Activated CD4-positive, CD25-positive, alpha-beta regulatory T cell (primary cell): ENCODE results near the gene IL36B.
"Not testable (repeated sequence)": the region's sequence is repeated elsewhere in the genome, so short reads cannot be mapped to it uniquely, and the experiment has no call there.

Source experiments
- DNase-seq, 4 experiments: peaks; one replicate each; lab custom pipeline; 2025; lab: John Stamatoyannopoulos, UW

The IL36B gene

DNA sequence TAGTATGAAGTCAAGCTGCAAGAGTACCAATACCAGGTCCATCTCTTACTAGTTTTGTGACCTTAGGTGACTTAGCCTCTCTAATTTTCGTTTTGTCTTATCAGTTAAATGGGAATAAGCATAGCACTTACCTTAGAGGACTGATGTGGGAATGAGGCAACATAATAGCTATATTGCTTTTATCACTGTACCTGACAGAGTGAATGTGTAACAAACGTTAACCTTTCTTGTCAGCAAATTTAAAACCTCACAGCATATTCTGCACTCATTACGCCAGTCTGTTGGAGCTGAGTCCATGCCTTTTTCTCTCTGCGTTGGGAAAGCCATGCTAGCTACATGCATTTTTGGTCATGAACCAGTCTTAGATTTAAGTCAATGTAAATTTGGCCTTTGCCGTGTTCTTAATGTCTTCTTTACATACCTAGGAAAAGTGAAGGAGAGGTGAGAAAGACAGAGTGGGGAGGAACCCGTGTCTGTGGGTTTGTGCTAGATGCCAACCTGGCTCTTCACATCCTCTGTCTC, at the start of gene IL36B:
TSS of gene IL36B (minus strand) at position 472 of the 522 bp plus-strand sequence.
- DNase-seq = no peak

DNA sequence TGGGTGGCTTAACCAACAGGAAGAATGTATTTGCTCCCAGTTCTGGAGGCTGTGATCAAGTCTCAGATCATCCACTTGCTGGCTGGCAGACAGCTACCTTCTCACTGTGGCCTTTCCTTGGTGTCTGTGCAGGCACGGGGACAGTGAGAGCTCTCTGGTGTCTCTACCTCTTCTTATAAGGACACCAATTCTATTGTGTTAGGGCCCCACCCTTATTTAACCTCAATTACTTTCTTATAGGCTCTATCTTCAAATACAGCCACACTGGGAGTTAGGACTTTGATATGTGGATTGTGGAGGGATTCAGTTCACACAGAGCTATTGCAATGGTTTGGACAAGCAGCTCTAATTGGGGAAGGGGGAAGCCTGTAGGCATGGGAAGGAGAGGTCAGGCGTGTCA, 49.5 kb upstream of the IL36B start:
- DNase-seq = no peak

DNA sequence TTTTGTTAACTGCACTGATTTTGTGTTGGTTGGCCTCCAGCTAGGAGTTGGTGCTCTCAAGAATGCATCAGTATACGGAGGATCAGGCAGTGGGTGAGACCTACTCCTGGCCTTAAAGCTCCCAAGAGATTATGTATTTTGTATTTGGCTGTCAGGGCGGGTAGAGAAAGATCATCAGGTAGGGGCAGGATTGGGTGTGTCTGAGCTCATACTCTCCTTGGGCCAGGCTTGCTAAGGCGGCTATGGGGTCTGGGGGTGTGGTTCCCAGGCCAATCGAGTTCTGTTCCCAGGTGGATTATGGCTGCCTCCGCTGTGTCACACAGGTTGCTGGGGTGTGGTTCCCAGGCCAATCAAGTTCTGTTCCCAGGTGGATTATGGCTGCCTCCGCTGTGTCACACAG, 45.9 kb upstream of the IL36B start:
- no peak for DNase-seq

DNA sequence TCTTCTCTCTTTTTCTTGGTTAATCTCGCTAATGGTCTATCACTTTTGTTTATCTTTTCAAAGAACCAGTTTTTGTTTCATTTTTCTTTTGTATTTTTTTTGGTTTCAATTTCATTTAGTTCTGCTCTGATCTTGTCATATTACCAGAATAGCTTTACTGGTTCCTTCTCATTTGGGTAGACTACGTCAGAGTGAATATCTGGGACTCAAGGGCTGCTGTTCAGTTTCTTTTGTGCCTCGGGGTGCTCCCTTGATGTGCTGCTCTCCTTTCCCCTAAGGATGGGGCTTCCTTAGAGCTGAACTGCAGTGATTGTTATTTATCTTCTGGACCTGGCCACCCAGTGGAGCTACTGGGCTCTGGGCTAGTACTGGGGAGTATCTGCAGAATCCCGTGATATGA, 45.4 kb upstream of the IL36B start:
- DNase-seq = no peak

DNA sequence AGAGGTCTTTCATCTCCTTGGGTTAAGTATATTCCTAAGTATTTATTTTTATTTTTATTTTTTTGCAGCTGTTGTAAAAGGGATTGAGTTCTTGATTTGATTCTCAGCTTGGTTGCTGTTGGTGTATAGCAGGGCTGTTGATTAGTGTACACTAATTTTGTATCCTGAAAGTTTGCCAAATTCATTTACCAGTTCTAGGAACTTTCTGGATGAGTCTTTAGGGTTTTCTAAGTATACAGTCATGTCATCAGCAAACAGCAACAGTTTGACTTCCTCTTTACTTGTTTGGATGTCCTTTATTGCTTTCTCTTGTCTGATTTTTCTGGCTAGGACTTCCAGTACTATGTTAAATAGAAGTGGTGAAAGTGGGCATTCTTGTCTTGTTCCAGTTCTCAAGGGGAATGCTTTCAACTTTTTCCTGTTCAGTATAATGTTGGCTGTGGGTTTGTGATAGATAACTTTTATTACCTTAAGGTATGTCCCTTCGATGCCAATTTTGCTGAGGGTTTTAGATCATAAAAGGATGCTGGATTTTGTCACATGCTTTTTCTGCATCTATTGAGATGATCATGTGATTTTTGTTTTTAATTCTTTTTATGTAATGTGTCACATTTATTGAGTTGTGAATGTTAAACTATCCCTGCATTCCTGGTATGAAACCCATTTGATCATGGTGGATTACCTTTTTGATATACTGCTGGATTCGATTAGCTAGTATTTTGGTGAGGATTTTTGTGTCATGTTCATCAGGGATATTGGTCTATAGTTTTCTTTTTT, 44.4 kb upstream of the IL36B start:
- not testable (repeated sequence) for DNase-seq

DNA sequence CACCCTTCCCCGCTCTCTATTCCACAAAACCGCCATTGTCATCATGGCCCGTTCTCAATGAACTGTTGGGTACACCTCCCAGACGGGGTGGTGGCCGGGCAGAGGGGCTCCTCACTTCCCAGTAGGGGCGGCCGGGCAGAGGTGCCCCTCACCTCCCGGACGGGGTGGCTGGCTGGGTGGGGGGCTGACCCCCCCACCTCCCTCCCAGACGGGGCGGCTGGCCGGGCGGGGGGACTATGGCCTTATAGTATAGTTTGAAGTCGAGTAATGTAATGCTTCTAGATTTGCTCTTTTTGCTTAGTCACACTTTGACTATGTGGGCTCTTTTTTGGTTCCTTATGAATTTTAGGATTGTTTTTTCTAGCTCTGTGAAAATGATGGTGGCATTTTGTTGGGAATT, 43.6 kb upstream of the IL36B start:
- not testable (repeated sequence) for DNase-seq

DNA sequence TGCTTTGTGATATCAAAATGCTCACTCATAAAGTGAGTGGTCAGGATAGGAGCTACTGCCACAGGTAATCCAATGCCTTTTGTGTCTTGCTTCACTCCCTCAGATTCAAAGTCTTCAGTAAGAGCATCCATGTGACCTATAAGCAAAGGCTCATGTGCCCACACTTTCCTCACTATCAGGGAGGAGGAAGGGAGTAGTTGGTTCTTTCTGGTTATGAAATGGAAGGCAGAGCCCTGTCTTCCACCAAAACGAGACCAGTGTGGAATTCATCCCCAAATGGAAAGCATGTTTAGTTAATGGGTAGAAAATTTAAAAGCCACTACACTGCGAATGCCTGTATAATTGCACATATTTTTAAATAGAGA, 40.9 kb upstream of the IL36B start:
- DNase-seq = no peak

DNA sequence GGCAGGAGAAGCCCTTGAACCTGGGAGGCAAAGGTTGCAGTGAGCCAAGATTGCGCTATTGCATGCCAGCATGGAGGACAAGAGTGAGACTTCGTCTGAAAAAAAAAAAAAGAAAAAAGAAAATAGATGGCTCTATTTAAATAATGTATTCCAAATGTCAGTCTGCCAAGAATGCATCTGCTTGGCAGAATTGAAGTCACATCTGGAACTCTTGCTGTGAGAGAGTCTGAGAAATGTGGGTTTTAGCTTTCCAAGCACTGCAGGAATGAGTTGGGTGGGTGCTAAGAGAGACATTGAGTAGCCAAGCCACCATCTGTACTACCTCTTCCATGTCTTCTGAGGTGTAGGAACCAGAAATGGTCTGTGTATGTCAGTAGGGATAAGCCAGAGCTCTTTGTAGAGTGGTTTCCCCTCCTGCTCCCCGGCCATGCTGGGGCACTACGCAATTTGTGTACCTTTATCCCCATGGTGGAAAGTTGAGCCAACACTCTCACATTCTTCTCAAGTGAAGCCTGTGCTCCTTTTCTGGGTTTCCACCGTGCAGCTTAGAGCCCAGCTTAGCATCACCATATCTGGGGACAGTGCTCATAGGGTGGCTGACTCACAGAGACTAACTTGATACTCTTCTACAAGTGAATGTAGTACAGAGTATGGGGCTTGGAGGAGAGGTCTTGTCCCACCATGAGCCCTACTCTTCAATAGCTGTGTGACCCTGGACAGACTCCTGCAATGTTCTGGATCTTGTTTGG, 40.4 kb upstream of the IL36B start:
- no peak for DNase-seq

DNA sequence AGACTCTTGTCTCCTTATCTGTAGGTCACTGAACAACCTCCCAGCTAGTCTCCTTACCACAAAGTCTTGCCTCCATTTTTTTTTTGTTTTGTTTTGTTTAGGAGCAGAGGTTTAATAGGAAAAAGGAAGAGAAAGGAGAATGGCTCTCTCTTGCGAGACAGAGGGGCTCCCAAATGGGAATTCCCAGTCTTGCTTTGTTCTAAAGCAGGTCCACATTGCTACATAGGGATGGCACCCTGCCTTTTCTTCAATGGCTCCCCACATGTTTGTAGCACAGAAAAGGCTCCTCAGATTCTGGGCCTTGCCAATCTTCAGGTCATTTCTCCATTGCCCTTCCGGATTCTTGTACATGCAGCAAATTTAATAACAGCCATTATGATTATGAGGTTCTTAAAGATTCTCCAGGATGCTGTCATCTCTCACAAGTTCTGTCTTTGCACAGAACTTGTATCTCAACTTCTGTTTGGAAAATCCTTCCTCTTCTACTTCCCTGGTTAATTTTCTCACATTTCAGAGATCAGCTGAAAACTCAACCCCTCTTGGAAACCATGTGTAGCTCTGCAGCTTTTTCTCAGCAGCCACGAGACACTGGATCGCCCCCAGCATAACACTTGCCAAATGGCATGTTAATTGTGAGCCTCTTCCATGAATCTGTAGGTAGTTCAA, 38.7 kb upstream of the IL36B start:
- no peak for DNase-seq

DNA sequence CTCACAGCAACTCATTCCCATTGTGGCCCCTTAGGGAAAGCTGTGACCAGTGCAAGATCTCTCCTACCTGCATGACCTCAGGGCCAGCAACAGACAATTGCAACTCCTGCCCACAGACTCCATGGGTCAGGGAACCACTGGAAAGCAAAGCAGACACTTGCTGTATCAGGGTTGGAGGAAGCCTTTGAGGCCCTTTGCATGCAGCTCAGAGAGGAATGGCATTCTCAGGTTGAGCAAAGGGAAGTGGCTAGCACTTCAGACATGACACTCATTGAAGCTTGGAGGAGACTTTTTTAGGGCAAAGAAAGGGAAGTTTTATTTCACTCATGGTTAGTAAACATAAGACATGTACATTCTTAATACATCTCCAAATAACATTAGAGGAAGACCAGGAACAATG, 37.2 kb upstream of the IL36B start:
- DNase-seq = no peak

DNA sequence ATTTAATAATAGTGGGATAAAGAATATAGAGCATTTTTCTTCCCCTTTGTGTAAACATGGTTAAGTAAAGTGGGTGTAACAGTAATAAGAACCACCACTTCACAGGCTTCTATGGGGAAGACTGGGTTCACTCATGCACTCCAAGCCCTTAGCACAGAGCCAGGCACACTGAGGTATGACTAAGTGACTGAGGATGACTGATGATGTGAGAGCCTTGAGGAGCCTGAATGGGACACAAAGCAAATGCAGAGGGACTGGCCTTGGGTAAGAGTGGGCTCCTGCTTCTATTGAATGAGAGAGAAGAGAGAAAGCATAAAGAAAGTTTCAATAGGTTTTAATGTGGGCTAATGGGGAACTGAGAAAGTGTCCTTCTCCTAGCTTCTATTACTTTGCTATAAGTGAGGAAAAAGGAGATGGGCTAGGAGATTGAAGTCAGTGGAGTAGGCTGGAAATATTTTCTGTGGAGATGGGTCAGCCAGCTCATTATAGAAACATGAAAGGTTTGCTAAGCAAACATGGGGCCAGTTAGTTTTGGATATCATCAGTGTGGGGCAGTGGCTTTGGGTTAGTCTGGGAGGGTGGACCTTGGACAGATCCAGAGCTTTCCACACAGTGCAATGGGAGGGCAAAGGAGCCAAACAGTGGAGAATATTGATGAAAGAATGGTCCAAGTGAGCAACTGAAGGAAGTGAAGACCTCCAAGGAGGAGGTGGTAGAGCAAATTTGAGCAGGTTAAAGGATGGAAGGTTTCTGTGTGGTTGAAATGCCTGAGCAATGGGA, 35.7 kb upstream of the IL36B start:
- no peak for DNase-seq

DNA sequence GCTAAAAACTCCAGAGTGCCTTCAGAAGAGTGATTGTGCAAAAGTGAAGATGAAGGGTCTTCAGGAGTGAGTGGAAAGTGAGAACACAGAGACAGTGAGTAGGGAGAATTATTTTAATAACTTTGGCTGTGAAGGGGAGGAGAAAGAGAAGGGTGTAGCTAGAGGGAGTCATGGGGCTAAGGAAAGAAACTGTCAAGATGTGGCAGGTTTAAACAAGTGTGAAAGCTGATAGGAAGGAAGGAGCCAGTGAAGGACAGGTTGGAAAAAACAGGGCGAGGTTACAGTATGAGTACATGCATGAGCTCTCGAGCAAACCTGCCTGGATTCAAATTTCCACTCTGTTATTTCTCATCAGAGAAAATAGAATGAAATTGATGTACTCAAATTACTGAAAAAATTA, 32.9 kb upstream of the IL36B start:
- no peak for DNase-seq

DNA sequence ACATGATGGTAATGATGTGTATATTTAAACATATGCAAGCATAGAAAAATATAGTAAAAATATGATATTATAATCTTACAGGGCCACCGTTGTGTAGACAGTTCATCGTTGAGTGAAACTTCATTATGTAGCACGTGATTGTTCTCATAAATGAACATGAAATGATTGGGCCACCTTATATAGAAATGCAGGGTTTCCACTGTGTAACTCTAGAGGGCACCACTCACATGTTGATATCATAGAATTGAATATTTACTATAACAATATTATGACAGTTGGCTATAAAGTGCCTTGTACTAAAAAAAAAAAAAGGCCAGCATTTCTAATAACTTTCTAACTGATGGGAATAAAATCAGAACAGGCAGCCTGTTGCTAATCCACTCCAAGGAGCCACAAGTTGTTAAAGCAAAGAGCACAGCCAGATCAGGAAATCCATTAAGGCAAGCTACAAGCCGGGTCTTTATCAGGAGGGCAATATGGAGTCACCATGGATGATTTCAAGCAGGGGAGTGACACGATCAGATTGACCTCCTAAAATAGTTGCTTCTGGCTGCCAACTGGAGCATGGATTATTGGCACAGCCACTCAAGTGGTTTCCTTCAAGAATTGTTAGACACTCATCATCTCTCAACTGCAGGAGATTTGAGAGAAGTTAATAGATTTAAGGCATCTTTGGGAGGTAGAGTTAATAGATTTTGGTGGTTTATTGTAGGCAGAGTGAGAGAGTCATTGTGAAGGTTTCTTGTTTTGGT, 31.8 kb upstream of the IL36B start:
- no peak for DNase-seq

DNA sequence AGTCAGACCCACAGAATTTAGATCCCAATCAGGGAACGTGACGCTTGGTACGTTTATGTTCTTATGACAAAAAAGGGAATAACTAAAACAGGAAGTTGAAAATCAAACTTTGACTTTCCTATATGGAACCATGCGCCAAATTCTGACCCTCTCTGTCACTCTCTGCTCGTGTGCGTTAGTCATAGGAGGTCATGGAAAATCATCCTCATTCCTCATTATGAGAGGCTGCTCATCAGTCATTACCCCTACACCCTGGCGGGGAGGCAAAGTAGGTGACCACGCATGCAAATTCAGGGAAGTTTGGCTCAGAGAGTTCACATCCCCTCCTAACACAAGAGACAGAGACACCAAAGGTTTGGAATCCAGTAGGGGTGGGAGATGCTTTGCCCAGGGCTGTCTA, 30.6 kb upstream of the IL36B start:
- DNase-seq = no peak

DNA sequence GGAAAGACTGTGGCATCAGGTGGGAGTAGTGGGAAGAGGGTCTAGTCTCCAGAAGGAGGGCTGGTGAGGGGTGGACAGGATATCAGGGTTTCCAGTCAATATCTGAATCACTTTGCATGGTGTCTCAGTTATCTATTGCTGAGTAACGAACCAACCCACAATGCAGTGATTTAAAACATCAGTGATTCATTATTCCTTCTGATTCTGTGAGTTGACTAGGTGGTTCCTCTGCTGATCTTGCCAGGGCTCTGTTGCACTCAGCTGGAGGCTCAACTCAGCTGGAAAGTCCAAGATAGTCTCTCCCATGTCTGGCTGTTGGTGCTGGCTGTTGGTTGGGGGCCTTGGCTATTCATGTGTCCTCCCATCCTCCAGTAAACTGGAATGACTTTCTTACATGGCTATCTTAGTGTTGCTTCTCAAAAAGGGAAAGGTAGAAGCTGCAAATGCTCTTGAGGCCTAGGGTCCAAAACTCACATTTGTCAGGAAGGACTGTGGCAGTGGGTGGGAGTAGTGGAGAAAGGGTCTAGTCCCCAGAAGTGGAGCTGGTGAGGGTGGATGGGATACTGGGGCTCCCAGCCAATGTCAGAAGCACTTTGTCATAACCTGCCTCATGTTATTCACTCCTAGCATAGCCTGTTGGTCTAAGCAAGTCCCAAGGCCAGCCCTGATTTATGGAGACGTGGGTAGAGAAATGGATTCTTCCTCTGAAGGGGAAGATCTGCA, 29.0 kb upstream of the IL36B start:
- DNase-seq = no peak

DNA sequence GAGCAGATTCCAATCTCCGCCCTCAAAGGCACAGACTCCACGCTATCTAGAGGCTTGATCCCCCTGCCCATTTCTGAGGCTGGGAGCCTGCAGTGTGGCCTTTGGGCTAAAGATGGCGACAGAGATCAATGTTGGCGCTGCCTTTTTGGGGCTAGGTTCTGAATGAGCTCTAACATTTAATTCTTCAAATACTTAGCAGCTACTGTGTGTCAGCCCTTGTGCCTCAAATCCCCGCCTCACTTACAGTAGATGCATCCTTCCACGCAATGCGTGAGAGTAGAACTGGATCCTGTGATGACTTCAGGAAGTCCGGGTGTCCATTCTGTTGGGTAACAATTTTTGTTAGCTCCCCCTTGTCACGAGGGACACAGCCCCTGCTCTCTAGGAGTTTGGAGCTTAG, 27.5 kb upstream of the IL36B start:
- DNase-seq = peak in 2 of 4 experiments; percentile 21 to 46

DNA sequence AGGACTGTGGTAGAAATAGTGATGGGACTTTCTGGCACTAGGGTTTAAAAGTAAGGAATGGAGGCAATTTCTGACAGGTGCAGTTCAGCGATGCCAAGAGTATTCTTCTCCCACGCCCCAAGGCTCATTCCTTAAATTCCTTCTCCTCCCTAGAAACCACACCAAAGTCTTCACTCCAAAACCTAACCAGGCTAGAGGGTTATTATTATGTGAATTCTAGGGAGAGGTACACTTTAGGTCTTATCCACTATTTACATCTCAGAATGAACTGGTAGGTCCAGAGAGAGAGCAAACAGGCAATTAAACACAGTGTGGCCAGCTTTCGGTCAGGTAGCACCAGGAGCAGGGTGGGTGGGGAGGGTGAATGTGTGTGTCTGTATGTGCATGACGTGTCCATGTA, 26.5 kb upstream of the IL36B start:
- no peak for DNase-seq

DNA sequence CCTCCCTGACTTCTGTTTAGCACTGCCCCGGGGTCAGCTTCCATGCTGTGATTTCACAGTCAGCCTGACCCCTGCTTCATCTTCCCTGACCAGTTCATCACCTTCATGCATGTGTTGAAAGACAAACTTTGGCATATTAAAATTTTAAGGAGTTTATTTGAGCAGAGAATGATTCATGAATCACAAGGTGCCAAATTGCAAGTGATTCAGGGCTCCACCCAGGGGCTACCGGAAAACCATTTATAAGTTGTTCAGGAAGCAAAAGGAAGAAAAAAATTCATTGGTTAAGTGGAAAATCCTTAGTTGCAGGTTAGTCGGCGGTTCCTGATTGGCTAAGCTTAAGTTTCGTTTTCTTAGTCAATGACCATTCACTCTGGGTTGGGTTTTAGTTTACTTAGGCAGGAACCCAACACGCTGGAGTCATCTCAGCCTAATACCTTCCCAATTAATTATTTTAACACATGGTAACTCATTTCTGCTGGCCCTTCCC, 25.7 kb upstream of the IL36B start:
- DNase-seq = no peak

DNA sequence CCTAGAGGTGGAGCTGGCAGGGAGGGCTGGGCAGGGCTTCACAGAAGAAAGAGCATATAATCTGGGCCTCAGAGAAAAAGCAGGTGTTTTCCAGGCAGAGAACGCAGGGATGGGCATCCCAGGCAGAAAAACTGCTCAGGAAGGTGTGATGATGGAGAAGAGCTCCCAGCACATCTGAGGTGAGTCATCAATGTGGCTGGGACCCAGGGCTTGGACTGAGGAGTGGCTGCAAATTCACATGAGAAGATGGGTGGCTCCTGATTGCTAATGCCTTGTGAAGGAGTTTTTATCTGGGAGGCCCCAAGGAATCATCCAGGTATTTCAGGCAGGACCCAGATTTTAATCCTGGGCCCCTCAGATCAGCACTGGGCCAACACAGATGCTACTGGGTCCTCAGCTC, 25.3 kb upstream of the IL36B start:
- DNase-seq = no peak

DNA sequence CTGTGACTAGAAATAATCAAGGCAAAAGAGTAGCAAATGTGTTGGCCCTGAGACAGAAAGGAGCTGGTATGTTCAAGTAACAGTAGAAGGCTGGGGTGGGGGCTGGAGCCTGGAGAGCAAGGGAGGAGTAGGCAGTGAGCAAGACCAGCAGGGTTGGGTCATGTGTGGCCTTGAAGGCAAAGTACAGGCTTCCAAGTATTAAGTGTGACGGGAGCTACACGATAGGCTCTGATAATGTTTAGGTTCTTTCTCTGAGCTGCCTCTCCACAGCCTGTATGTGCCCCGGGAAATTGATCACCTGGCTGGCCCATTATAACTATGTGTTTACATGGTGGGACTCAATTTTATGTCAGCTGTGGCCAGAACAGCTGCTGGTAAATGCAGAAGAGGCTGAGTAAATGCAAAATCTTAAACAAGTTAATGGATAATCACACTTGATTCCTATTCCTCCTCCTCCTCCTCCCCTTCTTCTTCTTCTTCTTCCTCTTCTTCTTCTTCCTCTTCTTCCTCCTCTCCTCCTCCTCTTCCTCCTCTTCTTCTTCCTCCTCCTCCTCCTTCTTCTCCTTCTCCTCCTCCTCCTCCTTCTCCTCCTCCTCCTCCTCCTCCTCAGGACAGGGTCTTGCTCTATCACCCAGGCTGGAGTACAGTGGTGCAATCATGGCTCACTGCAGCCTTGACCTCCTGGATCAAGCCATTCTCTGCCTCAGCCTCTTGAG, 24.4 kb upstream of the IL36B start:
- DNase-seq = no peak
